Islet precursor cell (in vitro differentiated cells): ENCODE results near the gene MYCN.
"Not testable (repeated sequence)": the region's sequence is repeated elsewhere in the genome, so short reads cannot be mapped to it uniquely, and the experiment has no call there.

ENCODE experiments used
- DNase-seq: peaks from one replicate; pipeline ENCODE4 v3.0.0-alpha.2; 2018

Gene MYCN

DNA sequence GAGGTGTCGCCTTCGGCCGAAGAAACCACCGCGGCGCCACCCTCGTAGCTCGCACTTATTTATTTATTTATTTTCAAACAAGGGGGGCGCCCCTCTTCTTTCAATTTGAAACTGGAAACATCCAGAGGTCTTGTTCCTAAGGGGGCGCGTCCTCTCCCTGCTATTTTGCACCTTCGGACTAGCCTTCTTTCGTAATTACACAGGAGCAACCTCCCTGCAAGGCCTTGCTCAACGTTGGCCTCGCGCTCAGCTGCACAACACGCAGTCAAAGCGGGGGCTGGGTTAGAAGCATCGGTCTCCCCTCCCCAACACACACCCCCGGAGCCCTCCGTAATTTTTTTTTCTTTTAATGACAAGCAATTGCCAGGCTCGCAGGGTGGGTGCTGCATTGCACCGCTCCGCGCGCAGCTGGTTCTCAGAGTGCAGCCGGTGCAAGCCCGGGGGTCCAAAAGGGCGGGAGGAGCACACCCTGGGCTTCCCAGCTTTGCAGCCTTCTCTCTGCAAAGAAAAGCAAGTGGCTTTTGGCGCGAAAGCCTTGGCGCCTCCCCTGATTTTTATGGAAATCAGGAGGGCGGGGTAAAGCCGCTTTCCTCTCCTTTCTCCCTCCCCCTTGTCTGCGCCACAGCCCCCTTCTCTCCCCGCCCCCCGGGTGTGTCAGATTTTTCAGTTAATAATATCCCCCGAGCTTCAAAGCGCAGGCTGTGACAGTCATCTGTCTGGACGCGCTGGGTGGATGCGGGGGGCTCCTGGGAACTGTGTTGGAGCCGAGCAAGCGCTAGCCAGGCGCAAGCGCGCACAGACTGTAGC is at the start of gene MYCN:
TSS of gene MYCN (plus strand) at position 697 of the 807 bp plus-strand sequence. CDS start 1,515 bp downstream, outside the sequence.
- DNase-seq, result peak; percentile 95

DNA sequence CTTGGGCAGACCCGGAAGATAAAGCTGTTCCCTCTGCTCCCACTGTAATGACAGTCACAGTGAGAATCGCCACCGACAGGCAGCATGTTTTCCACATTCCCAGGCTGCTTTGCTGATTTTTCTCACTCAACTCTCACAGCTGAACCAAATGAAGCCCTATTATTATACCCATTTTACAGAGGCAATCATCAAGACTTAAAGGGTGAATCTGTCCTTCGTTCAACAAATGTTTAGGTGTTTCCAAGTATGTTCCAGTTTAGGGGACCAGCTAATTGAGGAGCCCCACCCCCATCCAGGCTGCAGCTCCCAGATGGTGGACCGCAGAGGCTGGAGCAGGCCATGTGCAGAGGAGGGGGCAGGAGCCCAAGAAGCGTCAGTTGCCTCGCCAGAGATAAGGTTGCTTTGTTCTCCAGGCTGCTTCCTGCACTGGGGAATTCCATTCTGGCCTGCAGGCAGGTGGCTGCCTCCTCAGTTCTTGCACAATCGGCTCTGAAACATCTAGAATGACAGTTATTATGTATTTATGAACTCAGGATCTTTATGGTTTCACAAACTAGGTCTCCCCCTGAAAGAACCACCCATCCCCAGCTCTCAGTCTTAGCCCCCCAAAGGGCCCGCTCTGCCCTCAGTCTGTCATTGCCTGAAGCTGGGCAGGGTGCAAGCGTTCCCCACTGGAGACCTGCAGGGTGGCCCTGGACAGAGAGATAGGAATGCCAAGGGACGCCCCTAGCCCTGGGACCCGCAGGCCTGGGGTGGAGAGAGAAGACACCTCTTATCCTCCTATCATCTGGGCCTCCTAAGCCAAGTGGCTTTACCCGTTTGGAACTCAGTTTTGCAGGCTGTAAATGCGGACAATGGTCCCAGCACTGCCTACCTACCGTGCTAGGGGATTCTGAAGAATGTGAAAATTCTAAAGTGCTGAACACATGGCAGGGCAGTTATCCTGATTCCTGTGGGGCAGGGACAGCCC is 49.1 kb upstream of the MYCN start:
- peak; percentile 92 for DNase-seq

DNA sequence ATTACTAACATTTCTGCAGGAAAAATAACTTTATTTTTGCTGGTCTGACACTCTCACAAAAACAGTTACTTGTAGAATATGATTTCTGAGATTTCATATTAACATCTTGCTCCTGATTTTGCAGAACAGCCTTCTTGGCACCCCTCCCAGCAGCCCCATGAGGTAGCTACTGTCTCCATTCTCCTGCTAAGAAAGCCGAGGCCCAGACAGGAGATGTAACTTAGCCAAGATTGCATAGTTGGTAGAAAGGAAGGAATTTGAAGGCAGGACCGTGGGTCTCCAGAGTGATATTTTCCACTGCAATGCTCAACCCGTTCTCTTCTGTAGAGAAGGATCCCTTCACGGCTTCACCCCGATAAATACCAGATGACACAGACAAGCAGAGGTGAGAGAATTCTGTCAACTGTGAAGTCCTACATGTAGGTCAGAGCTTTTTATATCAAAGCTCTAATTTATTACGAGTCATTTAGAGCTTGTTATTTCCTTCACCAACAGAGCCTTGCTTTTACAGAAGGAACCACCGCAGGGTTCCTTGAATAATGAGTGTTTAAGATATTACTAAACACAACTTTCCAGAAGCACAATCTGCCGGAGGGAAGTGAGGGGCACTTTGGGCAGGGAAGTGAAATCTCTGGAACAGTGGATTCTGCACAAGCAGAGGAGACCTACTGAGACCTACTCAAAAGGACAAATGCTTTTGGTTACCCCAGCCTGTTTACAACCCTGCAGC is 48.0 kb upstream of the MYCN start:
- DNase-seq, result no peak

DNA sequence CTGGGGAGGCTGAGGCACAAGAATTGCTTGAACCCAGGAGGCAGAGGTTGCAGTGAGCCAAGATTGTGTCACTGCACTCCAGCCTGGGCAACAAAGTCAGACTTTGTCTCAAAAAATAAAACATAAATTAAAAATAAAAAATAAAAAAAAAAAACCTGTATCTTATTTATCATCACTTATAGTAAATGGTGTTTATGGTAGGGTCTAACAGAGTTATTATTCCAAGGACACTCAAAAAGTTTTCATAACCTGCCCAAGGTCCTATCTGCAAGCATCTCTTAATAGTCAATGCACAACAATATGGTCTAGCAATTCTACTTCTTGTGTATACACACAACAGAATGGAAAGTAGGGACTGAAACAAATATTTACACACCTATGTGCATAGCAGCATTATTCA is 47.3 kb upstream of the MYCN start:
- DNase-seq, result no peak

DNA sequence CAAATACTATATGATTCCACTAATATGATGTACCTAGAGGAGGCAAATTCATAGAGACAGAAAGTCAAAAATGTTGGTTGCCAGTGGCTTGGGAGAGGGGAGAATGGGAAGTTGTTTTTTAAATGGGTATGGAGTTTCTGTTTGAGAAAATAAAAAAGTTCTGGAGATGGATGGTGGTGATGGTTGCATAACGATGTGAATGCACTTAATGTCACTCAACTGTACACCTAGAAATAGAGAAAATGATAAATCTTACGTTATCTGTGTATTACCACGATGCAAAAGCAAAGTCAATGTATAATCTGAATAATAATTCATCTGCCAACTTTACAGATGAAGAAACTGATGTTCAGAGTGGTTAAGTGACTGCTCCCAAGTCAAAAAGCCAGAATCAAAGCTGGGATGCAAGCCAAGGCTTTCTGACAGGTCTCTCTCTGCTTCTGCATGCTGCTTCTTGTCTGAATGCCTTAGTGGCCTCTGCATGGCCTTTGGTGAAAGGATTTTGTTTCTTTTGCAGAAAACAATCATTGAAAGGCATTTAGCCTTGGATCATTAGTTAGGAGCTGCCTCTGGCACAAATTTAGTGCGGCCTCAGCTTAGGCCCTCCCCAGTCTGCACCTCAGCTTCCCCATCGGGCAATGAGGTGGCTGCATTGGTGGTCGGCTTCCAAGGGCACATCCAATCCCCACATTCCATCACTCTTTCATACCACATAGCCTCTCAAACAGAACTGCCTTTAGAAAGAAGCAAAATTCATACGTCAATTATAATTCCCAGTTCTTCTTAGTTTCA is 46.5 kb upstream of the MYCN start:
- DNase-seq, result no peak

DNA sequence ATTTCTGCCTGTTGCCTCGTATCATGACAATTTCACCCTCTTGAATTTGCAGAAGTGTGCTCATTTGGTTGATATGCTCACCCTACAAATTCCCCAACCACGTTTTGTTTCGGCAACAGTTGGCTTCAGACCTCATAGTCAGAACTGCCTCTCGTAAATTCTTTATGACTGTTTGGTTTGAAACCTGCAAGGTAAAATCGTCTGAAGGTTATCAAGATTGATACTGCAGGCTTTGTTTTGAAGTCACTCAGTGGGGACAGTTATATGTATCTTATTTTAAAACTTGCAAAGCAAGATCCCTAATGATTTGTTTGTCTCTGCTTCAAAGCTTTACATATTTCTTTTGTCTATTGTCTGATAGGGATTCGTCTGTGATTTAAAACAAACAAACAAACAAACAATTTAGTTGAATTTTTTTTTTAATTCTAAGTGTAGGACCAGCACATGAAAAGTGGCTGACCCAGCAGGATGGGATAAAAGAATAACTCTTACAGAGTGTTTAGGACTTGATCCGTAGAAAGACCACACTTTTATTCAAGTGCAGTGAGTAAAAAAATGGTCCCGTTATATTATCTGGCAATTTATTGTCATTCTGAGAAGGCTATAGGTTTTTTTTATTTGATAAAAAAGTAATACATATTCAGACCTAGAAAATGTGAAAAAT is 45.7 kb upstream of the MYCN start:
- no peak for DNase-seq

DNA sequence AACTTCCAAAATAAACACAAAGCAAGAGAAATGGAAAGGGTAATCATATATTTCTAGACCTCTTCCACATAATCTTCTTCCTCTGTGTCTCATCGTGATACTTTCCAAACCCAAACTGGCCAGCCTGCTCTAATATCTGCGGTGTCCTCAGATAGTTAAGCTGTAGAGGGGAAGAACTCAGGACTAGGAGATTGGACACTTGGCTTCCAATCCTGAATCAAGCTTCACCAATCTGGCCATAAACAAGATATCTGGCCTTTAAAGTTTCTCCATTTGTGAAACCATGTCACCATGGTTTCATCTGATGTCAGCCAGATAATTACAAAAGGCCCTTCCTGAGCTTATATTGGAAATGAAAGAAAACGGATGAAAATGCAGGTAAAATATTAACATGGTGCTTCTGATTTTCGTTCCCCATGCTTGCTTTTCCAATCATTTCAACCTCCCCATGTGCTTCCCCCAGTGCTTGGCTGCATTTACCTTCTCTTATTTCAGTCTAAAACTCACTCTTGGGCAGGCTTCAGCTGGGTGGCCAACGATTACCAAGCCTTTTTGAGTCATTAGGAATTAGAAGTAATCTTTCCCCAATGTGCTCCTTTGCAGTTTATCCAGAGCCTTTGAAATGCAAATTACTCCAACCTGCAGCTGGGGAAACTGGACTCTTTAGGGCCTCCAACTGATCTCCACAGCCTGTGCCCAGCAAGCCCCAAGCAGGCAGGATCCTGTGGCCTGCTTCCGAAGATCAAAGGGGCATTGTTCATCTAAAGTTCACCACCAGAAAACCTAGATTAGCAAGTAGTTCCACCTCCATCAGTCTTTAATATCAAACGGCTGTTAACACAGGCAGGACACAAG is 44.5 kb upstream of the MYCN start:
- no peak for DNase-seq

DNA sequence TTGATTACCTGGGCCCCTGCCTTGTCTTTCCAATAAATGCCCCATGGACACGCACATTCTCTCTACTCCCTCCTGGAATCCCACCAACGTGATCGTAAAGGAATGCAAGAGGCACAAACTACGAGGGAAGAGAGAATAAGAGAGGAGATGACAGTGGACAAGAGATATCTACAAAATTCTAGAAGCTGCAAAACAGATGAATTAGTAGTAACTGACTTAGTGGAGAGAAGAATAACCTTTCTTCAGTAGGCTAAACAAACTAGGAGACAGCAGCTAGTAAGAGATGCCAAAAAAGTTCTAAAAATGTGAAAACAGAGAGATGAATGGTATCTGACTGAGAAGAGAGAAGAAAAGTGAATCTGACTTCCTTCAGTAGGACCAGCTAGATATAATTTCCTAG is 43.5 kb upstream of the MYCN start:
- no peak for DNase-seq

DNA sequence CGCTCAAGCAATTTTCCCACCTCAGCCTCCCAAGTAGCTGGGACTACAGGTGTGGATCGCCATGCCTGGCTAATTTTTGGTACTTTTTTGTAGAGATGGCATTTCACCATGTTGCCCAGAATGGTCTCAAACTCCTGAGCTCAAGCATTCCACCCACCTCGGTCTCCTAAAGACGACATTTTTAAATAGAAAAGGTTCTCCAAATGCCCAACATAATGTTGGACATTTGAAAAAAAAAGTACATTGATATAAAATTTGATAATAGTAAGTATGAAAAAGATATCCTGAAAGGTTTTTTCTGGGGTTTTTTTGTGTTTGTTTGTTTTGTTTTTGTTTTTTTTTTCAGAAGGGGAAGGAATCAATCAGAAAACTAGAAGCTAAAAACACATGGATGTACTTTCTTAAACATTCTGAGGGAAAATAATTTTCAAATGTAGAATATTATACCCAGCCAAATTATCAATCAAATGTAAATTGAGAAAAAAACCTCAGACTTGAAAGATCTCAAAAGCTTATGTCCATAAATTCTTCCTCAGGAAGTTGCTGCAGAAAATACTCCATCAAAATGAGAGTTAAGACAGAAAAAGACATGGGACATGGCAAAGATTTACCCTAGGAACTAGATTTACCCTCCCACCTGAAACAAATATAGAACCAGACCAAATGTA is 42.8 kb upstream of the MYCN start:
- DNase-seq, result no peak

DNA sequence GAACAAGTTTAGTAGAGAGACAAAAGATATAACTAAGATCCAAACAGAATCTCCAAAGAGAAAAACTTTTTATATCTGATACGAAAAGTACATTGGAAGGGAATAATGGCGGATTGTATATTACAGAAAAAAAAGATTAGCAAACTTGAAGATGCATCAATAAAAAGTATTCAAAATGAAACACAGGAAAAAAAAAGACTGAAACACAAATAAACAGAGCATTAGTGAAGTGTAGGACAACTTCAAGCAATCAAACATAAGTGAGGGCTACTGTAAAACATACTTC is 41.1 kb upstream of the MYCN start:
- DNase-seq, result no peak

DNA sequence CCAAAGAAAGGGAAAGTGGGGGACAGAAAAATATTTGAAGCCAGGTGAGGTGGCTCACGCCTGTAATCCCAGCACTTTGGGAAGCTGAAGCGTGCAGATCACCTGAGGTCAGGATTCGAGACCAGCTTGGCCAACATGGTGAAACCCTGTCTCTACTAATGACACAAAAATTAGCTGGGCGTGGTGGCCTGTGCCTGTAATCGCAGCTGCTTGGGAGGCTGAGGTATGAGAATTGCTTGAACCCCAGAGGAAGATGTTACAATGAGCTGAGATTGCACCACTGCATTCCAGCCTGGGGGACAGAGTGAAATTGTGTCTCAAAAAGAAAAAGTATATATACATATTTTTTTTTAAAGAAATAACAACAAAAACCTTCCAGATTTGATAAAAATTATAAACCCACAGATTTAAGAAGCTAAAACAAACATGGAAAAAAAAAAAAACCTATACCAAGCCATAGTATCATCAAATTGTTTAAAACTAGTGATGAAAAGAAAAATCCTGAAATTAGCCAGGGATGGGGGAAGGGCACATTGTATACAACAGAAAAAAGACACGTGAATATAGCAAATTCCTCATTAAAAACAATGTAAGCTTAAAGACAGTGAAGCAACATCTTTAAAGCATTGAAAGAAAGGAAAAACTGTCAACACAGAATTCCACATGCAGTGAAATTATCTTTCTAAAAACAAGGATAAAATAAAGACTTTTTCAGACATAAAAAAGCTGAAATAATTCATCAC is 40.4 kb upstream of the MYCN start:
- DNase-seq, result no peak

DNA sequence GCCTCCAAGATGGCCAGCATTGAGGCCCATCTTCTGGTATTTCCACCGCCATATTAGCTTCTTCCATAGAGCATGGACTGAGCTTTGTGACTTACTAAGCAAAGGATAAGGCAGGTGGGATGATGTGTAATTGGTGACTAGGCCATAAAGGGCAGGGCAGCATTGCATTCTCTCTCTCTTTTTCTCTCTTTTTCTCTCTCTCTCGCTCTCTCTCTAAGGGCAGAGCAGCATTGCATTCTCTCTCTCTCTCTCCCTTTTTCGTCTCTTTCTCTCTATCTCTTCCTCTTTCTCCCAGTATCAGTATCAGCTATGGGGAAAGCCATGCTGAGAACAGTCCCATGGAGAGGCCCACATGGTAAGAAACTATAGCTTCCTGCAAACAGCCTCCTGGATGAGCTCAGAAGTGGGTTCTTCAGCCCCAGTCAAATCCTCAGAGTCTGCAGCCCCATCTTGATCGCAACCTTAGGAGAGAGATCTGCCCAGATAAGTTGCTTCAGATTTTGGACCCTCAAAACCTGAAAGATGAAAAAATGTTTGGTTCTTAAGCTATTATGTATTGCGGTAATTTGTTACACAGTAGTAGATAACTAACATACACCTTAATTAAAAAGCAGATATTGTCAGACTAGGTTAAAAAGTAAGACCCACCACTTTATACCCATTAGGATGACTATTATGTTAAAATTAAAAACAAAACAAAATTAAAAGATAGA is 39.1 kb upstream of the MYCN start:
- no peak for DNase-seq

DNA sequence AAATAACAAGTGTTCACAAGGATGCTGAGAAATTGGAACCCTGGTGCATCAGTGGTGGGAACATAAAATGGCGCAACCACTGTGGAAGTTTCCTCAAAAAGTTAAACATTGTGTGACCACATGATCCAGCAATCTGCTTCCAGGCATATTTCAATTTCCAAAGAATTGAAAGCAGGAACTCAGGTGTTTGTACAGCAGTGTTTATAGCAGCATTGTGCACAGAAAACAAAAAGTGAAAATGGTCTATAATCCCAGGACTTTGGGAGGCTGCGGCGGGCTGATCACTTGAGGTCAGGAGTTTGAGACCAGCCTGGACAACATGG is 38.6 kb upstream of the MYCN start:
- no peak for DNase-seq

DNA sequence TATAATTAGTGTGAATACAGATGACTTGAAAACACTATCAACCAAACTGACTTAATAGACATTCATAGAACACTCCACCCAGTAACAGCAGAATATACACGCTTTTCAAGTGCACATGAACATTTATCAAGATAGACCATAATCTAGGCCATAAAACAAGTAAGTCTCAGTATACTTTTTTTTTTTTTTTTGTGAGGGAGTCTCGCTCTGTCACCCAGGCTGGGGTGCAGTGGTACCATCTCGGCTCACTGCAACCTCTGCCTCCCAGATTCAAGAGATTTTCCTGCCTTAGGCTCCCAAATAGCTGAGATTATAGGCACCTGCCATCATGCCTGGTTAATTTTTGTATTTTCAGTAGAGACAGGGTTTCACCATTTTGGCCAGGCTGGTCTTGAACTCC is 36.4 kb upstream of the MYCN start:
- not testable (repeated sequence) for DNase-seq

DNA sequence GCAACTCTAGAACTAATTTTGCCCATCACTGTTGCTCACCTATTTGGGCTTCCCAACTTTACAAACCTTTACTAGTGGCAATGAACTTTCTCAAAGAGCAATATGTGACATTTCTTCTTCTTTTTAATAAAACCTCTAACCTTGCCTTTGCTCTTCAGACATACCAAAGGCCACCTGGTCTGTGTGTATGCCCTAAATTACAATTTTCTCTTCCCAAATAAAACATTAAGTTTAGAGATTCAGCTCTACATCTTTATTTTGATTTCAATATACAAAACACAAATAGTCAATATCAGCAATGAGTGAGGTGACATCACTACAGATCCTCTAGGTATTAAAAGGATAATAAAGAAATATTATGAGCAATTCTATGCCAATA is 35.1 kb upstream of the MYCN start:
- DNase-seq, result no peak

DNA sequence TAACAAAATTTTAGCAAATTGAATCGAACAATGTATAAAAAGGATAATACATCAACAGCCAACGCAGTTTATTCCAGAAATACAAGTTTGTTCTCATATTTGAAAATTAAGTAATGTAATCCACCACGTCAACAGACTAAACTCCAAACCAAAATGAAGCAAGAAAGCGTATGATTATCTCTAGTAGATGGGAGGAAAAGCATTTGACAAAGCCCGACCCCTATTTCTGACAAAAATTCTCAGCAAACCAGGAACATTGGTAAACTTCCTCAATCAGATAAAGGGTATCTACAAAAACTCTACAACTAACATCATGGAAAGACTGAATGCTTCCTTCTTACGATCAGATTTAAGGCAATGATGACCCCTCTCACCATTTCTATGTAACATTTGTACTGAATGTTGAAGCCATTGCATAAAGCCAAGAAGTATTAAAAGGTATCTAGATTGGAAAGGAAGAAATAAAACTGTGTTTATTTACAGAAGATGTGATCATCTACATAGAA is 34.3 kb upstream of the MYCN start:
- no peak for DNase-seq

DNA sequence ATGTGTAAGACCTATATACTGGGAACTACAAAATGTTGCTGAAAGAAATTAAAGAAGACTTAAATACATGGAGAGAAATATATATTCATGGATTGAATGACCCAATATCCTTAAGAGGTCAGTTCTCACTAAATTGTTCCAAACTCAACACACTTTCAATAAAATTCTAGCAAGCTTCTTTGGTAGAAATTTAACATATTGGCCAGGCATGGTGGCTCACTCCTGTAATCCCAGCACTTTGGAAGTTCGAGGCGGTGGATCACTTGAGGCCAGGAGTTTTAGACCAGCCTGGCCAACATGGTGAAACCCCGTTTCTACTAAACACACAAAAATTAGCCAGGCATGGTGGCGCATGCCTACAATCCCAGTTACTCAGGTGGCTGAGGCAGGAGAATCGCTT is 33.6 kb upstream of the MYCN start:
- DNase-seq, result no peak

DNA sequence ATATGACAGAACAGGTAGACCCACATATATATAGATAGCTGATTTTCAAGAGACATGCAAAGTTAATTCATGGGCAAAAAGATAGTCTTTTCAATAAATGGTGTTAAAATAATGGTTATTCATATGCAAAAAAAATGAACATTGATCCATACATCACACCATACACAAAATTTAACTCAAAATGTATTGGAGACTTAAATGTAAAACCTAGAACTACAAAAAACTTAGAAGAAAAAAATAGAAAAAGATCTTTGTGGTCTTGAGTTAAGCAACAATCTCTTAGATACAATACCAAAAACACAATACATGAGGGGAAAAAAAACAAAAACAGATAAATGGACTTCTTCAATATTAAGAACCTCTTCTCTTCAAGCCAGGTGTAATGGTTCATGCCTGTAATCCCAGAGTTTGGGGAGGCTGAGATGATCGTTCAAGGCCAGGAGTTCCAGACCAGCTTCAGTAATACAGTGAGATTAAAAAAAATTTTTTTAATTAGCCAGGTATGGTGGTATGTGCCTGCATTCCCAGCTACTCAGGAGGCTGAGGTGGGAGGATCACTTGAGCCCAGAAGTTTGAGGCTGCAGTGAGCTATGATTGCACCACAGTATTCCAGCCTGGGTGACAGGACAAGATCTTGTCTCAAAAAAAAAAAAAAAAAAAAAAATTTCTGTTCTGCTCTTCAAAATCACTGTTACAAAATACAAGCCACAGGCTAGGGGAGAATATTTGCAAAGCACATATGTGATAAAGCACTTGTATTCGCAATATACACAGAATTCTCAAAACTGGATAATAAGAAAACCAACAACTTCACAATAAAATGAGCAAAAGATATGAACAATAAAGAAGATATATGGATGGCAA is 32.7 kb upstream of the MYCN start:
- no peak for DNase-seq
